Measurements from ENCODE around the gene BTRC. TPM values are rescaled to one million over a fixed set of nuclear protein-coding genes. Genes with fewer than 3 reads are reported as not detected.
A peak's percentile ranks its signal among the peaks of the same experiment; 100 is the strongest.
"Not testable (repeated sequence)": the region's sequence is repeated elsewhere in the genome, so short reads cannot be mapped to it uniquely, and the experiment has no call there.

Gene BTRC
- 12.2 and 14.9 TPM in 2 replicates for total RNA-seq (2014; rRNA removed; shearing (Covaris generic))
- 10.6 and 15.4 TPM in 2 replicates for polyA plus RNA-seq (2014; cell fraction: nucleus; rRNA removed)

- peak; percentile 99 for DNase-seq (ENCODE audit: extremely low read depth, low read depth)
These were observed at the start of gene BTRC for GRCh38 chr10:101353692-101354327. BTRC (plus strand) TSS chr10:101354165; CDS start chr10:101354181, 16 bp downstream.

DNA sequence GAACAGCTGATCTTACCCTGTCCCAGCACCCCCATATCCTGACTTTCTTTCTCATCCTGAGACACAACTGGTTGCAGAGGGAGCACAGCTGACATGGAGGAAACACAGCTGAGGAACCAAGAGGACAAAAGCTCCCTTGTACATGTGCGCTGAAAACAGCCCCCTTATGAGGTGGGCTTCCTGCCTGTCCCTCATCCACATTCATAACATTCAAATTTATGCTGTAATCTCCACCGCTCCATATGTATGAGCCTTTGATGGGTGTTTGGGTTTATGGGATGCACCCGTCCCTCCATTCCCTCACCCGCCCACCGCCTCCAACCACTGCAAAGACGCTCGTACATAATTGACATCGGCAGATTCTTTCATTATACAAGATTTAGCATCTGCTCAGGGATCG lies 49.6 kb upstream of the BTRC start:
- no peak for DNase-seq (ENCODE audit: extremely low read depth, low read depth)

GRCh38 chr10:101305320-101306241 lies 48.4 kb upstream of the BTRC start:
- no peak for DNase-seq (ENCODE audit: extremely low read depth, low read depth)

DNA sequence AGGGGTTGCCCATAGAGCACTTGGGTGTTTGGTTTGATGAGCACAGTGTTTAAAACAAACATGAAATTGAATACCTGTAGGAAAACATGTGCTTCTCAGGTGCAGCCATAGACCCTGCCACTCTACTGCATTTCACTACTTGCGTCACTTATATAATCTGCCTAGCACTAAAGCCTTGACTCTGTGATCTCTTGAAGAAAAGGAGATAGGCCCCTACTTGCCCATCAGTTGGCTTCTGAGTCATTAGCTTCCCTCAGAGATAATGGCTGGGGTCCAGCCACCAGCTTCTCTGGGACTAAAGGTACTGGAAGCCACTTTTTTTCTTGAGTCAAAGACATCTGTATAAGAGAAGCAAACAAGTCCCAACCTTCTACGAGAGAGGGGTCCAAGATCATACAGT lies 45.9 kb upstream of the BTRC start:
- no peak for DNase-seq (ENCODE audit: extremely low read depth, low read depth)

DNA sequence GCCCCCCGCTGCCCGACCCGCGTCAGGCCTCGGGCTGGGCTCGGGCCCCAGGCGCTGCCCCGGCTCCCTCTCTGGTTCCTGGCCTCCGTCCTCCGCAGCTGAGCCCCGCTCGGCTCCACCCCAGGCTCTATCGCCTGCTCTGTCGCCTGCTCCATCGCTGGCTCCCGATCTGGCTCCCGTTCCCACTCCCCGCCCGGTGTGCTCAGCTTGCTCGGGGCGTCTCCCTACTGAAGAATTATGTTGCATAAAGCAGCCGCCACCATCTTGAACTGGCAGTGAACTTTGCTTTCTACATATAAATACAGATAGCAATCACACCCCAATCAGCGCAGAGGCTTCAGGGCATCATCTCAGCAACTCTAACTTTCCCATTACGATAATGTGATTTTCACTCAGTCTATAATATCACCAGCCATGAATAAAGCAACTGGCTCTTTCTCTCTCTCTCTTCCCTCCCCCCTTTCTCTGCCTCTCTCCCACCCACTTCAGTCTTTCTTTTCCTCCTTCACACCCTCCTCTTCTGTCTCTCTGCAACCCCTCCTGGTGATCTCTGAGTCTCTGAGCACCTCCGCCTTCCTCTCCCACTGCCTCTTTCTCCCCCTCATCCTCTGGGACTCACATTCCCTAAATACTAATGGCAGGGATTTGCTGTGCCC lies 43.3 kb upstream of the BTRC start:
- no peak for DNase-seq (ENCODE audit: extremely low read depth, low read depth)

- no peak for DNase-seq (ENCODE audit: extremely low read depth, low read depth)
These were observed 42.5 kb upstream of the BTRC start for GRCh38 chr10:101311185-101312066.

- no peak for DNase-seq (ENCODE audit: extremely low read depth, low read depth)
These were observed 34.6 kb upstream of the BTRC start for GRCh38 chr10:101319241-101319915.

DNA sequence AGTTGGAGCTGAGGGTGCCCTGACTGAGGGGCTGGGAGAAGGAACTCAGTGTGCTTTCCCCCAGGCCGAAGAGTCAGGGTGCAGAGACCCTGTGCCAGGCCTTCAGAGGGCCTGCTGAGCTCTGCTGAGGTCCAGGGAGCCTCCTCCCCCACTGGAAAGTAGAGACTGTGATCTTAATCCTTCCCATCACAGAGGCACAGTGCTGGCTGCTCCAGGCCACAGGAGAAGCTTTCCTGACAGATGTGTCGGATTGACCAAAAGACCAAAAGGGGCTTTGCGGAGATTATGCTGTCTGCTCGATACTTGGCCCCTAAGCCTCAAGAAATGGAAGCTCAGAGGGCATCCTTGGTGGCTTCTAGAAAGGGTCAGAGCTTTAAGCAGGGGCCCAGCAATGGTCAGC lies 32.9 kb upstream of the BTRC start:
- no peak for DNase-seq (ENCODE audit: extremely low read depth, low read depth)

- no peak for DNase-seq (ENCODE audit: extremely low read depth, low read depth)
These were observed 31.5 kb upstream of the BTRC start for GRCh38 chr10:101322266-101323108.

DNA sequence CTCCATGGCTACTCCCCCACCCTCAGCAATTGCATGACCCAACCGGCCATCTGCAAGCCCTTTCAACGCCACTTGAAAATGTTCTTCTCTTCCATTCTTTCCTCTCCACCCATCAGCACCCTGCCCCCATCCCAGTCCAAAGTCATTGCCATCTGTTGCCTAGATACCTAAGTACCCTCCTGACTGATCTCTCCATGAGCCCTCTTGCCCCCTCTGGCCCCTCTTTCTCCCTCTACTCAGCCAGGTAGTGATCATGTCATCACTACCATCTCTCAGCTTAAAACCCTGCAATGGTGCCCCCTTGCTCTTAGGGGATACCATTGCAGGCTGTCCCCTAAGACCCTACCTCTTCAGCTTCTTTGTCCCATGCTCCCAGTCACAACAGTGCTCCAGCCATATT lies 30.5 kb upstream of the BTRC start:
- no peak for DNase-seq (ENCODE audit: extremely low read depth, low read depth)

- not testable (repeated sequence) for DNase-seq (ENCODE audit: extremely low read depth, low read depth)
These were observed 26.5 kb upstream of the BTRC start for GRCh38 chr10:101327454-101327853.

DNA sequence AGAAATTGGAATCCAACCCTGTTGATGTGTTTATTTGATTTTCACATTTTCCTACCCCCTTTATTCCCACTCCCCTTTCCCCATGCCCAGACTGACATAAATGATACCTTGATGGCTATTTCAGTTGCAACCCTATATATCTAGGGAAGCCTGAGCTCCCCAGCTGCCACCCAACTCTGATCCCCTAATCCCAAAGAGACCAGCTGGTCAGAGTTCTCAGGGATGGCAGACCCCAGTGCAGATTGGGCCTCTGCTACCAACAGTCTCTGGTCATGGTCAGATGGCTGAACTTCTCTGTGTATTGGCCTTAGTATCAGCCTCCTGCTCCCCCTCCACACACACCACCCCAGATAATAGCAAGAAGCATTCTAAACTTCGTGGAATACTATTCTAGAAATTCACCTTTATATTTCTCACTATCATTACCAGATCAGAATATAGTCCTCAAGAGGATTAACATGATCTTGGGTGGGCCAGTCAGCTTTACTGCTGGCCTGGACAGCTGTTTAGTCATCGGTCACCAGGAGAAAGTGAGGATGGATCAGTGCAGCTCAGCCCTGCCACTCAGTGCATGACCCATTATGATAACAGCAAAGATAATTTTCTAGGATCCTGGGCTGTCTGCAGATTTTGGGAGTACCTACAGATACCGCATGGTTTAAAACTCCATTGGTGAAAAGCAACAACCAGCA lies 24.5 kb upstream of the BTRC start:
- no peak for DNase-seq (ENCODE audit: extremely low read depth, low read depth)

DNA sequence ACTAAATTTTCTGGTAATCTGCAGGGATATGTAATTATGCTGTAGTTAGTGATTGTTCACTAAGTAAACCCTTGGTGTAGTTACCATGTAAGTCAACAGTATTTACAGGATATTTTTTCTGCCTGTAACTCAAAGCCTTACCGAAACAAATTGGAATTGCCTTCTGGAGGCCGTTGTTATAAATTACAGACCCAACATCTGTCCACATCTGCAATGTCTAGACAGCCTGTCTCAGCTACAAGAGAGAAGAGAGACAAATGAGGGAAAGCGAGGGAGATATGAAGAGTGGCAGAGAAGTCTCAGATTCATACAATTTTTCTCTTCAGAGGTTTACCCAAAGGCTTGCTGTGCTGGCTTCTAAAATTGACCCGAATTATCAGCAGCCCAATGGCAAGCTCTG lies 23.7 kb upstream of the BTRC start:
- DNase-seq (ENCODE audit: extremely low read depth, low read depth): no peak

DNA sequence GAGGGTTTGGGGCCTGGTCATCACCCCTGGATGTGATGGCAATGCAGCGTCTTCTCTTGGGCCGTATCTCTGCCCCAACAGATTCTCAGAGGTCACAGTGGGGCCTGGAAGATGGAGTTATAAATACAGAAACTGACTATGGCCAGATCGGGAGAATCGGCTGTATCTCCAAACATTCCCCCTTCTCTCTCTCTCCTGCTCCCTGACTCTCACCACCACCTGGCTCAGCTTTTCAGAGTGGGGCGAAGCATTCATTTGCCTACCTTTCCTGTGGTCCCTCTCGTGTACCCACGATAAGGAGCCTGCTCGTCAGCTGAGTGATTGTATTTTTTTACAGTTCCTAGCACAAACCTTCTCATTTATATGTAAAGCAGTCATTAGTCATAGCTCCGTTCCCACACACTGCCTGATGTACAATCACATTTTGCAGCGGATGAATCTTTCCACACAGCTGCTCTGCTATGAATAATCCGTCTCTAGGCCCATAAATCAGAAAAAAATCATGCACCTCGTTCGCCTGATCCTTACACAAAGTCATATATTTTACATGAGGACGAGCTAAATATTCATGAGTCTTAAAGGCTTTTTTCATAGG lies 23.2 kb upstream of the BTRC start:
- no peak for DNase-seq (ENCODE audit: extremely low read depth, low read depth)

GRCh38 chr10:101331956-101332355 lies 22.0 kb upstream of the BTRC start:
- no peak for DNase-seq (ENCODE audit: extremely low read depth, low read depth)

DNA sequence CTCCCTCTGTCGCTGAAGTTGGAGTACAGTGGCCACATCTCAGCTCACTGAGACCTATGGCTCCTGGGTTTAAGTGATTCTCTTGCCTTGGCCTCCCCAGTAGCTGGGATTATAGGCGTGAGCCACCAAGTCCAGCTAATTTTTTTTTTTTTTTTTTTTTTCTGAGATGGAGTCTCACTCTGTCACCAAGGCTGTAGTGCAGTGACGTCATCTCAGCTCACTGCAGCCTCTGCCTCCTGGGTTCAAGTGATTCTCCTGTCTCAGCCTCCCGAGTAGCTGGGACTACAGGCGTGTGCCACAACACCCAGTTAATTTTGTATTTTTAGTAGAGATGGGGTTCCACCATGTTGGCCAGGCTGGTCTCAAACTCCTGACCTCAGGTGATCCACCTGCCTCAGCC lies 19.7 kb upstream of the BTRC start:
- not testable (repeated sequence) for DNase-seq (ENCODE audit: extremely low read depth, low read depth)

DNA sequence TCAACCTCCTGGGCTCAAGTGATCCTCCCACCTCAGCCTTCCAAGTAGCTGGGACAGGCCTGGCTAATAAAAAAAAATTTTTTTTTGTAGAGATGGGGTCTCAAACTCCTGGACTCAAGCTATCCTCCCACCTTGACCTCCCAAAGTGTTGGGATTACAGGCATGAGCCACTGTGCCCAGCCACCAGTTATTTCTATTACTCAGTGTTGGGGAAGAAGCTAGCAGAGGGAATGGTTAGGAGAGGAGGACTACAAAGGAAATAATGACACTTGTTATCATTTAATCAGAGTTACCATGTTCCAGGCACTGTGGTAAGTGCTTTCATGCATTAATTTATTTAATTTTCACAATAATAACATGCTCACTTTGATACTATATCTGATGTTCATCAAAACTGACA lies 17.6 kb upstream of the BTRC start:
- no peak for DNase-seq (ENCODE audit: extremely low read depth, low read depth)

DNA sequence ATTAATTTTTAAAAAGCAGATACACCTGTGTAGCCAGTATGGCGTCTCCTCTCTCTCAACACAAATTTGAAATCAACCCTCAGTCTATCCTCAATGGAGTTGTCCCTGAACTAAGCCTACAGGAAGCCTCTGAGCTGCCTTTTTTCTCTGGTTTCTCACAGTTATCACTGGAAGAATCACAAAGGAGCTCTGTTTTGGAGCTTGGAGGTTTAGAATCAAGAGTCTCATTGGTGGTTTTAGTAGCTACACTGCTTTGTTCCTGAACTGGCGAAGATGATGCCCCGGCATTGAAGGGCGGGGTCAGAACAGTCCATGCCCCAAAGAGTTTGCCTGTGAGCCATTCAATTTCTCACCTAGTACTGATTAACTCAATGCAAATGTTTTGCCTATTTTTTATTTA lies 16.1 kb upstream of the BTRC start:
- DNase-seq (ENCODE audit: extremely low read depth, low read depth): no peak

Data from NCI-H460 (cell line).